Vagina (tissue), 2 donors: ENCODE data around the gene SLC66A2. TPM values are rescaled to one million over a fixed set of nuclear protein-coding genes. Genes with fewer than 3 reads are reported as not detected.

ENCODE experiments used
- DNase-seq, 2 donors: peaks; one replicate each; pipeline ENCODE4 v3.0.0-alpha.2; 2017; ENCODE audit errors: extremely low spot score in 2 of 2
- H3K27ac ChIP-seq: fragments of 200-600 bp; sonication (generic); one replicate; pipeline ENCODE4 v1.5.1; 2019
- H3K27me3 ChIP-seq: fragments of 200-600 bp; sonication (generic); one replicate; pipeline ENCODE4 v1.5.1; 2019
- H3K36me3 ChIP-seq, 2 donors: fragments of 200-600 bp; sonication (generic); one replicate each; pipeline ENCODE4 v1.5.1; 2017 to 2019
- H3K4me1 ChIP-seq: fragments of 200-600 bp; sonication (generic); one replicate; pipeline ENCODE4 v1.5.1; 2019
- H3K4me3 ChIP-seq, 2 donors: fragments of 200-600 bp; sonication (generic); 1 replicate in 1 of 2; 2 replicates in 1 of 2; pipeline ENCODE4 v1.5.1; 2016 to 2019
- H3K9me3 ChIP-seq: fragments of 200-600 bp; sonication (generic); one replicate; pipeline ENCODE4 v1.5.1; 2019
- CTCF ChIP-seq, 3 experiments: fragments of 450-650 bp in 2 of 3; fragments of 200-600 bp in 1 of 3; sonication (generic) in 1 of 3; IDR thresholded peaks; one replicate each; pipeline ENCODE4 v1.5.1; 2017 to 2019; ENCODE audit warnings: antibody characterized with exemption in 3 of 3, mild to moderate bottlenecking in 2 of 3, moderate library complexity in 2 of 3
- POLR2A ChIP-seq, 2 donors: fragments of 450-650 bp; IDR thresholded peaks; one replicate each; pipeline ENCODE4 v1.6.1; 2017; ENCODE audit warnings: antibody characterized with exemption in 2 of 2, mild to moderate bottlenecking in 2 of 2, moderate library complexity in 2 of 2
- POLR2AphosphoS5 ChIP-seq, 2 donors: sonication (generic); formaldehyde crosslinking; IDR thresholded peaks; one replicate each; pipeline ENCODE4 v1.9.0; 2017; ENCODE audit warnings: antibody characterized with exemption in 2 of 2, mild to moderate bottlenecking in 2 of 2, low read depth in 1 of 2; ENCODE audit not compliant: insufficient read depth in 1 of 2
- intact Hi-C: fragments of 100-400 bp; cut with DNase I; formaldehyde crosslinking; loops from one replicate; pipeline ENCODE4 v1.15.1; 2023
- total RNA-seq: library from RNA; depleted of rRNA; stranded (reverse); fragments of >200 nt; gene quantifications from one replicate; pipeline ENCODE4 v1.2.3, GENCODE V29; 2016

Gene SLC66A2
- total RNA-seq, 1 donor from 2014 or later: 32.2 TPM

GRCh38 chr18:79952456-79952995 lies 1.1 kb upstream of the SLC66A2 start:
- TF ChIP-seq POLR2A (IDR thresholded peaks at IDR 0.05) (no peak), CTCF (IDR thresholded peaks at IDR 0.05) (no peak), POLR2AphosphoS5 (IDR thresholded peaks at IDR 0.05; ENCODE audit: insufficient read depth in 1 of 2, low read depth in 1 of 2) (no peak)
- Histone ChIP-seq H3K36me3 (no peaks in the 10 kb centered on the region), H3K9me3 (no peaks in the 10 kb centered on the region), H3K27me3 (no peaks in the 10 kb centered on the region), H3K4me1 (peaks cover 41% of the 10 kb centered on the region), H3K4me3 (peak overlapping the region; percentile 89 to 100), H3K27ac (peak overlapping the region; percentile 87)
- DNase-seq: no peak
- intact Hi-C loops: no loop called here

- H3K4me3 ChIP-seq: peak overlapping the region; percentile 89 to 100
- TF ChIP-seq POLR2AphosphoS5 (IDR thresholded peaks at IDR 0.05; ENCODE audit: insufficient read depth in 1 of 2, low read depth in 1 of 2) (no peak), CTCF (IDR thresholded peaks at IDR 0.05) (no peak), POLR2A (IDR thresholded peaks at IDR 0.05) (no peak)
- H3K27me3 ChIP-seq: no peaks in the 10 kb centered on the region
- peaks cover 58% of the 10 kb centered on the region for H3K4me1 ChIP-seq
- no peak for DNase-seq
- no peaks in the 10 kb centered on the region for H3K9me3 ChIP-seq
- intact Hi-C loops: no loop called here
- H3K36me3 ChIP-seq: no peaks in the 10 kb centered on the region
- peak overlapping the region; percentile 87 for H3K27ac ChIP-seq
These were observed 725 bp downstream of the SLC66A2 start for GRCh38 chr18:79950515-79951341.

- no peak for DNase-seq
- Histone ChIP-seq H3K27me3 (no peaks in the 10 kb centered on the region), H3K4me3 (peak overlapping the region; percentile 89 to 100), H3K27ac (peak overlapping the region; percentile 87), H3K36me3 (no peaks in the 10 kb centered on the region), H3K9me3 (no peaks in the 10 kb centered on the region), H3K4me1 (peaks cover 67% of the 10 kb centered on the region)
- intact Hi-C loops: no loop called here
- TF ChIP-seq POLR2A (IDR thresholded peaks at IDR 0.05): no peak
- peak; percentile 8 to 40 for TF ChIP-seq POLR2AphosphoS5 (IDR thresholded peaks at IDR 0.05; ENCODE audit: insufficient read depth in 1 of 2, low read depth in 1 of 2)
These were observed 1.6 kb downstream of the SLC66A2 start for GRCh38 chr18:79949697-79950487.

GRCh38 chr18:79948719-79949411 lies 2.6 kb downstream of the SLC66A2 start:
- intact Hi-C loops: no loop called here
- Histone ChIP-seq H3K9me3 (no peaks in the 10 kb centered on the region), H3K36me3 (no peaks in the 10 kb centered on the region), H3K27me3 (no peaks in the 10 kb centered on the region), H3K4me3 (peak overlapping the region in 1 of 2 donors; percentile 89), H3K27ac (no peak overlapping the region), H3K4me1 (peaks cover 77% of the 10 kb centered on the region)
- TF ChIP-seq POLR2A (IDR thresholded peaks at IDR 0.05) (no peak), CTCF (IDR thresholded peaks at IDR 0.05) (no peak), POLR2AphosphoS5 (IDR thresholded peaks at IDR 0.05; ENCODE audit: insufficient read depth in 1 of 2, low read depth in 1 of 2) (no peak)
- DNase-seq: no peak
